Lower lobe of right lung (tissue), 2 donors: ENCODE data around the gene GDNF. TPM values are rescaled to one million over a fixed set of nuclear protein-coding genes. Genes with fewer than 3 reads are reported as not detected.
"Not testable (repeated sequence)": the region's sequence is repeated elsewhere in the genome, so short reads cannot be mapped to it uniquely, and the experiment has no call there.

Source experiments
- ATAC-seq, 2 donors: fragments of 200-7000 bp; cut with Tn5 transposase; one replicate each; pipeline ENCODE4 v1.9.1; 2020 to 2022; ENCODE audit warnings: mild to moderate bottlenecking in 2 of 2, moderate library complexity in 2 of 2
- DNase-seq: peaks from one replicate; pipeline ENCODE4 v3.0.0-alpha.2; 2020
- H3K27ac ChIP-seq: fragments of 200-600 bp; one replicate; pipeline ENCODE4 v1.8.0; 2022
- H3K27me3 ChIP-seq: fragments of 200-600 bp; one replicate; pipeline ENCODE4 v1.8.0; 2022; ENCODE audit warnings: low read depth
- H3K36me3 ChIP-seq: fragments of 200-600 bp; one replicate; pipeline ENCODE4 v1.8.0; 2022; ENCODE audit warnings: mild to moderate bottlenecking
- H3K4me1 ChIP-seq: fragments of 200-600 bp; one replicate; pipeline ENCODE4 v1.8.0; 2022
- H3K4me3 ChIP-seq: fragments of 200-600 bp; one replicate; pipeline ENCODE4 v1.8.0; 2022; ENCODE audit warnings: mild to moderate bottlenecking
- H3K9me3 ChIP-seq: fragments of 200-600 bp; one replicate; pipeline ENCODE4 v1.8.0; 2022
- CTCF ChIP-seq: fragments of 200-600 bp; IDR thresholded peaks from one replicate; pipeline ENCODE4 v1.8.0; 2022; ENCODE audit warnings: antibody characterized with exemption, mild to moderate bottlenecking
- intact Hi-C: fragments of 100-400 bp; cut with DNase I; formaldehyde crosslinking; loops from one replicate; pipeline ENCODE4 v1.11.0; 2022
- total RNA-seq: library from RNA; stranded (reverse); fragmentation: NEBNext Ultra II Directional; extraction: Animal tissue kit (Norgen Biotek cat#: 25700); gene quantifications from one replicate; pipeline ENCODE4 v1.2.1, GENCODE V29; 2021
- donor health status: DM: no; HTN: yes; CAD: no; lungs with severe emphysema.

The GDNF gene
- total RNA-seq, 1 donor from 2014 or later = not detected

DNA sequence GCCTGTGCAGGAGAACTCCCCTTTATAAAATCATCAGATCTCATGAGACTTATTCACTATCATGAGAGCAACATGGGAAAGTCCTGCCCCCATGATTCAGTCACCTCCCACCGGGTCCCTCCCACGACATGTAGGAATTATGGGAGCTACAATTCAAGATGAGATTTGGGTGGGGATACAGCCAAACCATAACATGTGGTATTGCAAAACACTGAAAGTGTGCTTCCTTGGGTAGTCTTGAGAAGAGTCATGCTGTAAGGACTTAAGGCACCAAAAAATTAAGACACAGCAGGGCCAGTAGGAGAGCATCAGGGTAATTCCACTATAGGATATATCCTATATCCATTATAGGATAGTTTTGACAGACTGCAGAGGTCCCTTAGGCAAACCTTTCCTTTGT is 29.4 kb upstream of the GDNF start:
- no peaks in the 10 kb centered on the region for H3K27me3 ChIP-seq
- no peak for TF ChIP-seq CTCF
- intact Hi-C loops = no loop called here
- H3K4me3 ChIP-seq = no peak overlapping the region
- H3K4me1 ChIP-seq = no peaks in the 10 kb centered on the region
- DNase-seq = no peak
- no peaks in the 10 kb centered on the region for H3K36me3 ChIP-seq
- H3K27ac ChIP-seq = no peak overlapping the region
- no peak for ATAC-seq
- H3K9me3 ChIP-seq = no peaks in the 10 kb centered on the region

GRCh38 chr5:37867654-37868053 is 27.8 kb upstream of the GDNF start:
- no peaks in the 10 kb centered on the region for H3K27me3 ChIP-seq
- no peaks in the 10 kb centered on the region for H3K36me3 ChIP-seq
- intact Hi-C loops = no loop called here
- no peaks in the 10 kb centered on the region for H3K9me3 ChIP-seq
- no peak overlapping the region for H3K4me3 ChIP-seq
- no peaks in the 10 kb centered on the region for H3K4me1 ChIP-seq
- ATAC-seq (no peak), DNase-seq (no peak)
- H3K27ac ChIP-seq = no peak overlapping the region
- no peak for TF ChIP-seq CTCF

DNA sequence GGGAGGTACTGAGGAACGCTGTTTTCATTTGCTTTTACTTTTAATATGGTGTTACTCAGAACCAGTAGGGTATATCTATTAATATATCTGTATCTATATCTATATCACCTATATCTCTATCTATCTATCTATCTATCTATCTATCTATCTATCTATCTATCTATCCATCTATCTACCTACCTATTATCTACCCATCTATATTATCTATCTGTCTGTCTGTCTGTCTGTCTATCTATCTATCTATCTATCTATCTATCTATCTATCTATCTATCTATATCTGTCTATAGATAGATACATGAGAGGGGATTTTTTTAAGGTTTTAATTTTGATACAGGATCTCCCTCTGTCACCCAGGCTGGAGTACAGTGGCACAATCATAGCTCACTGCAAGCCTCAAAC is 23.1 kb upstream of the GDNF start:
- intact Hi-C loops, DNase-seq, H3K27me3 ChIP-seq: not testable (repeated sequence)

GRCh38 chr5:37860206-37860605 is 20.4 kb upstream of the GDNF start:
- H3K4me1 ChIP-seq = no peaks in the 10 kb centered on the region
- H3K4me3 ChIP-seq = no peak overlapping the region
- H3K36me3 ChIP-seq = no peaks in the 10 kb centered on the region
- H3K27me3 ChIP-seq = no peaks in the 10 kb centered on the region
- TF ChIP-seq CTCF = no peak
- peaks cover under 1% of the 10 kb centered on the region for H3K9me3 ChIP-seq
- no peak overlapping the region for H3K27ac ChIP-seq
- no peak for ATAC-seq
- no peak for DNase-seq
- intact Hi-C loops = no loop called here

More for the DNA sequence above, 23.1 kb upstream of the GDNF start:
- not testable (repeated sequence) for H3K4me1 ChIP-seq, H3K27ac ChIP-seq, H3K36me3 ChIP-seq, H3K9me3 ChIP-seq, H3K4me3 ChIP-seq, ATAC-seq

- no peak for TF ChIP-seq CTCF
- no peaks in the 10 kb centered on the region for H3K36me3 ChIP-seq
- H3K4me1 ChIP-seq = no peaks in the 10 kb centered on the region
- peaks cover 4% of the 10 kb centered on the region for H3K9me3 ChIP-seq
- H3K27ac ChIP-seq = no peak overlapping the region
- H3K4me3 ChIP-seq = no peak overlapping the region
- no peak for ATAC-seq
- H3K27me3 ChIP-seq = no peaks in the 10 kb centered on the region
- no peak for DNase-seq
- intact Hi-C loops = no loop called here
These were observed 20.0 kb upstream of the GDNF start for GRCh38 chr5:37859805-37860204.

DNA sequence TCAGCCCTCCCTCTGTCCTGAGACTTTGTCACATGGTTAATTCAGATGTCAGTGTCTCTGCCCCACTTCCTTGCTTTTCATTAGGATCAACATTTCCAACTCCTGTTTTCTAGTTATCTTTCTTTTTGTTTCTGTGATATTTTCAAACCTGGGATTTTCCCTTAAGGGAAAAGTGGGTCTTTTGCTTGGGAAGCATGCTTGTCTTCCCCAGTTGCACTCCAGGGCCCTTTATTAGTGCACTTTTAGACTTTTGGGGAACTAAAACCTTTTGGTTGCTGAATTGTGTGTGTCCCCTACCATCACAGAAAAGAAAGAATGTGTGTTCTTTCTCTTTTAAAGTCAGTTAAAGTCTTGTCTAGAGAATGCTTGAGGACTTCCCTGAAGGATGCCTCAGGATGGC is 18.4 kb upstream of the GDNF start:
- H3K27ac ChIP-seq = no peak overlapping the region
- DNase-seq (no peak), ATAC-seq (no peak)
- TF ChIP-seq CTCF = no peak
- H3K27me3 ChIP-seq = no peaks in the 10 kb centered on the region
- intact Hi-C loops = no loop called here
- H3K9me3 ChIP-seq = peaks cover 8% of the 10 kb centered on the region
- no peak overlapping the region for H3K4me3 ChIP-seq
- no peaks in the 10 kb centered on the region for H3K36me3 ChIP-seq
- no peaks in the 10 kb centered on the region for H3K4me1 ChIP-seq
